Aorta (tissue), 5 donors: Measurements from ENCODE around the gene MILR1. TPM values are rescaled to one million over a fixed set of nuclear protein-coding genes. Genes with fewer than 3 reads are reported as not detected.
A peak's percentile ranks its signal among the peaks of the same experiment; 100 is the strongest.
"Not testable (repeated sequence)": the region's sequence is repeated elsewhere in the genome, so short reads cannot be mapped to it uniquely, and the experiment has no call there.

Experiments
- ATAC-seq: fragments of 200-7000 bp; cut with Tn5 transposase; one replicate; pipeline ENCODE4 v1.9.1; 2022; ENCODE audit warnings: moderate library complexity; ENCODE audit not compliant: low FRiP score
- DNase-seq, 2 donors: peaks; one replicate each; pipeline ENCODE4 v3.0.0-alpha.2; 2020
- H3K27ac ChIP-seq, 2 donors: one replicate each; pipeline ENCODE4 v1.5.1; 2013; ENCODE audit warnings: low read length in 2 of 2, mild to moderate bottlenecking in 2 of 2, moderate library complexity in 2 of 2, control low read depth in 1 of 2, inconsistent platforms in 1 of 2, low read depth in 1 of 2
- H3K27me3 ChIP-seq, 2 donors: one replicate each; pipeline ENCODE4 v1.6.1; 2013; ENCODE audit warnings: control low read depth in 1 of 2, low read length in 1 of 2, mild to moderate bottlenecking in 1 of 2, moderate library complexity in 1 of 2; ENCODE audit not compliant: insufficient read depth in 2 of 2, control insufficient read depth in 1 of 2
- H3K36me3 ChIP-seq, 2 donors: one replicate each; pipeline ENCODE4 v1.6.1; 2013; ENCODE audit warnings: control low read depth in 1 of 2, low read length in 1 of 2, mild to moderate bottlenecking in 1 of 2; ENCODE audit not compliant: insufficient read depth in 2 of 2, control insufficient read depth in 1 of 2
- H3K4me1 ChIP-seq, 2 donors: one replicate each; pipeline ENCODE4 v1.6.1; 2013; ENCODE audit warnings: low read length in 2 of 2, control low read depth in 1 of 2, mild to moderate bottlenecking in 1 of 2, moderate library complexity in 1 of 2; ENCODE audit not compliant: insufficient read depth in 2 of 2, control insufficient read depth in 1 of 2
- H3K4me3 ChIP-seq, 2 donors: one replicate each; pipeline ENCODE4 v1.5.1; 2013; ENCODE audit warnings: low read length in 2 of 2, control low read depth in 1 of 2, mild to moderate bottlenecking in 1 of 2
- H3K9me3 ChIP-seq: one replicate; pipeline ENCODE4 v1.6.1; 2013; ENCODE audit warnings: mild to moderate bottlenecking, low read length; ENCODE audit not compliant: control insufficient read depth
- WGBS, 2 donors: extraction: QIAGEN DNeasy Blood & Tissue Kit; methylation state at CpG; one replicate each; pipeline ENCODE4 v1.1.7; 2013; 5-methylcytosine and 5-hydroxymethylcytosine counted together
- intact Hi-C, 2 donors: fragments of 100-400 bp; cut with DNase I; formaldehyde crosslinking; loops; one replicate each; pipeline versions ENCODE4 v1.14.2 to v1.15.0; 2022
- polyA plus RNA-seq, 2 donors: library from polyadenylated mRNA; stranded (reverse); fragments of 200-250 nt; gene quantifications; one replicate each; pipeline ENCODE4 v1.2.3, GENCODE V29; 2013
- total RNA-seq, 2 donors: library from RNA; stranded (reverse); fragmentation: NEBNext Ultra II Directional; extraction: Animal tissue kit (Norgen Biotek cat#: 25700); gene quantifications; one replicate each; pipeline ENCODE4 v1.2.1, GENCODE V29; 2021
- donor health status: healthy with polysubstance abuse.
- donor health status: Bipolar disorder and iron deficiency.
- donor health status: DM: no; HTN: no; CAD: no.
- donor health status: DM: no; HTN: no; CAD: no.
- donor health status: DM: yes; HTN: yes; CAD: no.

MILR1 gene
- total and polyA plus RNA-seq, 4 donors: 12.0 to 29.8 (median 12.5) TPM

DNA sequence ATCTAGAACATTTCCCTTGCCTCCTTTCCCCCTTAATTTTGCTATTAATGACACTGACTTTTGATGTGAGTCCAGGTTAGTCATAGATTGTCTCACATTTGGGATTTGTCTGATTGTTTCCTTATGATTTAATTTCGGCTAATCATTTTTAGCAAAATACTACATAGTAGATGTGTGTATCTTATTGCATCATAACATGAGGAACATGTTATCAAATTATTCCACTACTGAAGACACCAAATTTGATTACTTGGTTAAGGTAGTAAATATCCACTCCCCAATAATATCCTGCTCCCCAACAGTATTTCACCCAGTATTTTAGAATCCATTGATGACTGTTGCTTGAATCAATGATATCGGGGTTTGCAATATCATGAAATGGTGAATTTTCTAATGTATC, 45.2 kb downstream of the MILR1 start:
- Histone ChIP-seq H3K27ac (no peak overlapping the region), H3K9me3 (no peaks in the 10 kb centered on the region), H3K4me3 (no peak overlapping the region), H3K27me3 (no peaks in the 10 kb centered on the region), H3K4me1 (no peaks in the 10 kb centered on the region), H3K36me3 (peaks cover 0 to 4% of the 10 kb centered on the region in 2 donors)
- ATAC-seq (no peak), DNase-seq (no peak)
- intact Hi-C loops: loop anchor here in 1 of 2 donors (5.0 kb wide), 1 partner anchor 72 kb away; no protein-coding TSS in a partner anchor
- 95 to 96% methylated on average over 2 of the region's 2 CpGs for WGBS, 2 donors

DNA sequence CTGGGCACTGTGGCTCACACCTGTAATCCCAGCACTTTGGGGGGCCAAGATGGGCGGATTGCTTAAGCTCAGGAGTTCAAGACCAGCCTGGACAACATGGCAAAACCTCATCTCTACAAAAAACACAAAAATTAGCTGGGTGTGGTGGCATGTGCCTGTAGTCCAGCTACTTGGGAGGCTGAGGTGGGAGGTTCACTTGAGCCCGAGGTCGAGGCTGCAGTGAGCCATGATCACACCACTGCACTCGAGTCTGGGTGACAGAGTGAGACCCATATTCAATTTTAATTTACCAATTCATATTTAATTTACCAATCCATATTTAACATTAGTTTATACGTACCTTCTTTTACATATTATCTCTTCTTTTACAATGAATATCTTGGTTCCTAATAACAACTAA, 46.4 kb downstream of the MILR1 start:
- ATAC-seq, H3K4me3 ChIP-seq: not testable (repeated sequence)

DNA sequence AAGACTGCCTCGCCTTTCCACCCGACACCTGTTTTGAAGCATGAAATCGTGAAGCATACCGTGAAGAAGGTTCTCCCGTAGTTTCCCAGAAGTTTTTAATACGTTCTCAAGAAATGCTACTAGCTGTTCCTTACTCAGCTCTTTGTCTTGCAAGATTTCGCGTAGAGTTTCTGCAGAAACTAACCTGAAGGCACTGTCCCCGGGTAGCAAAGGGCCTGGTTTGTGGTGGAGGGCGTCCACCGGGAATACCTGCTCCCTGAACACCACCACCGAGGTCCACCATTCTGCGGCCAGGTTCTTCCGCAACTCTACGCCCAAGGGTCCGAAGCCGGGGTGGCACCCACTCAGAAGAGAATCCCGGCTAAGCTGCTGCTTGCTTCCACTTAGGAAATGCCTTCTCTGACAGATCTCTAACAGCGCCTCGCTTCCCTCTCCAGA, 47.5 kb downstream of the MILR1 start:
- intact Hi-C loops: no loop called here
- peaks cover 6 to 7% of the 10 kb centered on the region in 2 donors for H3K36me3 ChIP-seq
- H3K27me3 ChIP-seq: no peaks in the 10 kb centered on the region
- H3K4me1 ChIP-seq: no peaks in the 10 kb centered on the region
- H3K4me3 ChIP-seq: peak overlapping the region; percentile 43 to 65
- H3K27ac ChIP-seq: peak overlapping the region in 1 of 2 donors; percentile 70
- WGBS, 2 donors: 0 to 1% methylated on average over 20 of the region's 20 CpGs
- ATAC-seq (no peak), DNase-seq (no peak)
- no peaks in the 10 kb centered on the region for H3K9me3 ChIP-seq

More for the DNA sequence above, 46.4 kb downstream of the MILR1 start:
- H3K9me3 ChIP-seq, H3K27me3 ChIP-seq, intact Hi-C loops, H3K4me1 ChIP-seq, H3K27ac ChIP-seq, DNase-seq, H3K36me3 ChIP-seq: not testable (repeated sequence)
- WGBS, 2 donors: 92 to 93% methylated on average over 5 of the region's 5 CpGs

DNA sequence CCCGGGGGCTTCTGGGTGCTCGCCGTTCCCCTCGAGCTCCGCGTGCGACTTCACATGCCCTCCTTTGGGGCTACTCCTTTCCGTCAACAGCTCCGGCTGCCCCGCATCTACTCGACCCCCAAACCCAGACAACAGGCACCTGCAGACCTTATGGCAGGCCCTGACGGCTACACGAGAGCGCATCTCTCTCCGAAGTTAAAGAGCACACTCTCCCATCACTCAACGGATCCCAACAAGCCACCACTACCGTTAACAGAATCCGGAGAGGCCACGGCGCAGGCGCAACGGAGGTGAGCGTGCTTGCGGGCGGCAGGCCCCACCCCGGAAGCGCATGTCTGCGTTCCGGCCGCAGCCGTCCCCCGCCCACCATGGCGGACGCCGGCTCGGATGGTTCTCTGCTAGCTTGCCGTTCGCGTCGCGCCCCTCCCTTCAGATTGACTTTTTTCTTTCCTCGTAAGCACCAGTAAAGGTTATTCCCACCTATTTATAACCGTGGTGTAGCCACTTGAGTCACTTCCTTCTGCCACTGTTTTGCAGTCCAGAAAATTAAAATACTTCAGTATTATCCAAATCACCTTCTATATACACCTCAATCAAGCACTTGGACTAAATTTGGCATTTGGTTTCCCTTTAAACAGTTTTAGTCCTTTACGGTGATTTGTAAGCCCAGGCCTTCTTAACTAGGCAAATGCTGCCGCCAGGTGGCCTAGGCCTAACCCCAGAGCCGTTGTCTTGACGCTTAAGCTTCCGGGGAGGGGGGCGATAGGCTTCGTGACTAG, 48.1 kb downstream of the MILR1 start, which contains the start of gene POLG2:
Gene POLG2, minus strand, starts transcription at position 269 of the 779 bp plus-strand sequence. Its CDS starts 86 bp downstream, at position 183.
- peak; percentile 95 for ATAC-seq
- Histone ChIP-seq H3K4me3 (peak within 1 kb of the TSS; percentile 43 to 71), H3K27ac (peak within 1 kb of the TSS in 1 of 2 donors; percentile 70), H3K9me3 (no peaks in the 10 kb centered on the region), H3K27me3 (no peaks in the 10 kb centered on the region), H3K36me3 (peaks cover 8 to 10% of the 10 kb centered on the region in 2 donors), H3K4me1 (no peaks in the 10 kb centered on the region)
- DNase-seq: peak; percentile 96 to 98
- intact Hi-C loops: no loop called here
- 0 to 1% methylated on average over 49 to 50 of the region's 50 CpGs for WGBS, 2 donors

DNA sequence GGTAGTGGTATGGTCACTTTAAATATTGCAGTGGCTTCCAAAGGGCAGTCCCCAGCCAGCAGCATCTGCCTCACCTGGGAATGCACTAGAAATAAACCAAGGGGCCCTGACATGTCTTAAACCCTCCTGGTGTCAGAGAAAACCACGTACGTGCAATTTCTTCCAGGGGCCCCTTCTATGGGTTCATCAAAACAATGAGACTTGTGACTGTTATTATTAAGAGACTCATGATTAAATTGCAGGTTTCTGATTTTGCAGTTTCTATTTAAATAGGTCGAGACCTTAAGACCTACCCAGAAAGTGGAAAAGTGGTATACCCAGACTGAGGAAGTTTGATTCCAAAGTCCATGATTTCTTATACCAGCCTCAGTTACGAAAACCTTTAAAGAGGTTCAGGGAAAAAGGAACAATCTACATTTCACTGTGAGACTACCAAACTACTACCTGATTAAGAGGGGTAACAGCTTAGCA, 48.7 kb downstream of the MILR1 start:
- 36 to 41% methylated on average over 4 of the region's 4 CpGs for WGBS, 2 donors
- Histone ChIP-seq H3K4me3 (peak overlapping the region in 1 of 2 donors; percentile 71), H3K9me3 (no peaks in the 10 kb centered on the region), H3K36me3 (peaks cover 10 to 12% of the 10 kb centered on the region in 2 donors), H3K27ac (peak overlapping the region in 1 of 2 donors; percentile 66), H3K4me1 (no peaks in the 10 kb centered on the region), H3K27me3 (no peaks in the 10 kb centered on the region)
- ATAC-seq (no peak), DNase-seq (no peak)
- intact Hi-C loops: no loop called here

DNA sequence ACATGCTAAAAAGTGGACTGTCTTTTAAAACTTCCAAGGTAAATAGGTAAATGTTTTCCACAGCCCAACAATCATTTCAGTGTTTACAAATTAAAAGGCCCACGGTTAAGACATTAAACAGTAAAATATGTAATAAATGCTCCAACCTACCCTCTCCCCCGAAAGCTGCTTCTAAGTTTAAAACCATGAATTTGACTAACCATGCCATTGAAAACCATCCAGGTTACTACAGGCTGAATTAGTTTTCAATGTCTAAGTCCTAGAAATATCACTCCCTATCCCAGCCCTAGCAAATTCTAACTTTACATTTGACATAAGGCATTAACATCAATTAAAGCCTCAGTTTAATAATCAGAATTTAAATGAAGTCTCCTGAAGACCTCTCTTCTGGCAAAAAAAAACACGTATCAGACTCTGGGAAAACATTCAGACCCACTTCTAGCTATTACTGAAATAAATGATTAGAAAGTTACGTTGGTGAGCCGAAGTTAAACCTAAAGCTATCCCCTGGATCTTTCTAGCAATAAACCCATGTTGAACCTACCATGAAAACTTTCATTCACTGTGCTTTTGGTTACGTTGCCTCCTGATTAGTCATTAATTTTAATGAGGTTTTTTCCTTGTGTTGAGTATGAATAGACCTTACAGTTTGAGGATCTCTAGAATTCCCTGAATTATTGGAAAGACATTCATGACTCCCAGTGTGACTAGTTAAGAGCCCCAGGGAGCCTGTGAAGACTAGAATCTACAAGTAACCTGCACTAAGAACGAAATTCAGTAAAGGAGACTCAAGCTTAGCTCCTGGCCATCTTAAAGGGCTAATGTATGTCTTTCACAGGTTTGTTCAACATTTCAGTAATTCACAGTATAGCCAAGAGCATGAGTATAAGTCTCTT, 49.6 kb downstream of the MILR1 start:
- Histone ChIP-seq H3K4me1 (no peaks in the 10 kb centered on the region), H3K27ac (no peak overlapping the region), H3K9me3 (no peaks in the 10 kb centered on the region), H3K36me3 (peaks cover 12% of the 10 kb centered on the region in 2 donors), H3K27me3 (no peaks in the 10 kb centered on the region), H3K4me3 (no peak overlapping the region)
- intact Hi-C loops: no loop called here
- no peak for ATAC-seq
- 41 to 48% methylated on average over 7 of the region's 7 CpGs for WGBS, 2 donors
- DNase-seq: no peak

DNA sequence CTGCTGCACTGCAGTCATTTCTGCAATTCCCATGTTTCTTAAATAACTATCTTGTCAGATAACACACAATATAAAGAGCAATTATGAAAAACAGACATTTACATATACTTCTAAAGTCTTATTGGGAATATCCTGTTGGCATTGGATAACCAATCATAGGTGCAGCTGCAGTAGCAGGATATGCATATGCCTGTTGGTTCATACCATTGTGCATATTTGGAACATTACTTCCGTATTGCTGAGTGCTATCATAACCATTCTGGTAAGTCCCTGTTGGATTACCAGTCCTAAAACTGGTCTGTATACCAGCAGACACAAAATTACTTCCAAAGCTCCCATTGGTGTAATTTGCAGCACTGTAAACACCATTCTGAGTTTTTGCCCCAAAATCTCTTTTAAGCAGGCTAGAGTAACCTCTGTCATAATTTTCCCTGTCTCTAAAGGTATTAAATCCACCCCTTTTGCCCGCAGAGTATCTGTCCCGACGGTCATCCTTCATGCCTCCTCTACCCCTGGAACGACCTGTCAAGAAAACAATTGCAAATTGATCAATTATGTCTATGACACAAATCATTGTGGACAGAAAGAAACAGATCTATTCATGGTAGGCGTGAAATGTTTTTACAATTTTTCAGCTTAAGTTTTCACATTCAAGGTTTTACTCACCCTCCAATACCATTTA, 51.0 kb downstream of the MILR1 start:
- no peaks in the 10 kb centered on the region for H3K27me3 ChIP-seq
- no peak overlapping the region for H3K4me3 ChIP-seq
- ATAC-seq (no peak), DNase-seq (no peak)
- H3K9me3 ChIP-seq: no peaks in the 10 kb centered on the region
- no peaks in the 10 kb centered on the region for H3K4me1 ChIP-seq
- WGBS, 2 donors: 67 to 72% methylated on average over 6 of the region's 6 CpGs
- no peak overlapping the region for H3K27ac ChIP-seq
- intact Hi-C loops: loop anchor here in 1 of 2 donors (10.0 kb wide), 1 partner anchor 355 kb away; no protein-coding TSS in a partner anchor
- H3K36me3 ChIP-seq: peaks cover 12% of the 10 kb centered on the region in 2 donors

DNA sequence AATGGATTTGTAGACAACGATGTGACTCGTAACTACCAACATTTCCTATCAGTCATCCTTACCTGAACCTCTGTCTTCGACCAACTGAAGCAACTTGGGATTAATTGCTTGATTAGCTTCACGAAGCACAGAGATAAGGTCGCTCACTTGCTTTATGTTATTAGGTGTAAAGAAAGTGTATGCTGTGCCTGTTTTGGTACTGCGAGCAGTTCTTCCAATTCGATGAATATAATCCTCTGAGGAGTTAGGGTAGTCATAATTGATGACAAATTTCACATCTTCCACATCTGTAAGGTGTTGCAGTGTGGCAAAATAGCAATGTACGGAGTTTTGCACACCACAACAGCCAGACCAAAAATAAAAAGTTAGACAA, 51.6 kb downstream of the MILR1 start:
- Histone ChIP-seq H3K27me3 (no peaks in the 10 kb centered on the region), H3K9me3 (no peaks in the 10 kb centered on the region), H3K4me1 (no peaks in the 10 kb centered on the region), H3K27ac (no peak overlapping the region), H3K4me3 (no peak overlapping the region), H3K36me3 (peaks cover 12% of the 10 kb centered on the region in 2 donors)
- DNase-seq (no peak), ATAC-seq (no peak)
- WGBS, 2 donors: 81 to 82% methylated on average over 8 of the region's 8 CpGs
- intact Hi-C loops: loop anchor here in 1 of 2 donors (10.0 kb wide), 1 partner anchor 356 kb away; no protein-coding TSS in a partner anchor
